Measurements from ENCODE around the gene FRMD4B.

GRCh38 chr3:69197455-69197854, 188.4 kb downstream of the FRMD4B start:
- TF ChIP-seq CTCF (IDR thresholded peaks at IDR 0.05; ENCODE audit: low read length), result no peak
- no peak for TF ChIP-seq EZH2 (IDR thresholded peaks at IDR 0.05; ENCODE audit: borderline replicate concordance, low read length)

Data from OCI-LY1 (cell line).